Muscle layer of duodenum (tissue), 2 donors: ENCODE measurements around the gene ELK1.

Source experiments
- H3K27ac ChIP-seq: one replicate; pipeline ENCODE4 v1.7.0; 2013; ENCODE audit warnings: mild to moderate bottlenecking, low read length
- H3K27me3 ChIP-seq: one replicate; pipeline ENCODE4 v1.7.0; 2013; ENCODE audit warnings: low read depth, mild to moderate bottlenecking, control low read depth, low read length
- H3K36me3 ChIP-seq, 2 donors: one replicate each; pipeline ENCODE4 v1.7.0; 2013; ENCODE audit warnings: low read length in 2 of 2, control low read depth in 1 of 2, mild to moderate bottlenecking in 1 of 2; ENCODE audit not compliant: insufficient read depth in 2 of 2, control insufficient read depth in 1 of 2
- H3K4me1 ChIP-seq, 2 donors: one replicate each; pipeline ENCODE4 v1.7.0; 2013; ENCODE audit warnings: low read length in 2 of 2, mild to moderate bottlenecking in 2 of 2, control low read depth in 1 of 2, moderate library complexity in 1 of 2; ENCODE audit not compliant: insufficient read depth in 2 of 2, control insufficient read depth in 1 of 2
- H3K4me3 ChIP-seq, 2 donors: one replicate each; pipeline ENCODE4 v1.7.0; 2013; ENCODE audit warnings: low read length in 2 of 2, low read depth in 1 of 2, mild to moderate bottlenecking in 1 of 2
- H3K9me3 ChIP-seq, 2 donors: one replicate each; pipeline ENCODE4 v1.7.0; 2013; ENCODE audit warnings: low read length in 2 of 2, control low read depth in 1 of 2, mild to moderate bottlenecking in 1 of 2; ENCODE audit not compliant: control insufficient read depth in 1 of 2
- donor health status: healthy.

Gene ELK1

DNA sequence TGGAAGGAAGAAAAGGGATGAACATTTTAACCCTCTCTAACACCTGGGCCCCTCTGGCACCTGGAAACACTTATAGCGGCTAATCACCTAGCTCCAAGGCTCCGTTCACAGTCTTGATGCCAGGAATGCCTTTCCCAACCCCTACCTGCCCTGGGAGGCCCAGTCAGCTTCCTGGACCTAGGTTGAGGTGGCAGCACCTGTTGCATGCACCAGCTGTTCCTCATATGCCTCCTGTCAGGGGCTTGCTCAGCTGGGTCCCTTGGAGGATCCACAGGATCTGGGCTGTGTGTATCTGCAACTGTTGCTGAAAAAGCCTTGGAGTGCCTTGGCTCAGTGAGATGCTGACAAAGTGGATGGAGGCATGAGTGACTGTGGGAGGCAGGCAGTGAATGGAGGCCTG is 25.0 kb downstream of the ELK1 start:
- Histone ChIP-seq H3K9me3 (no peaks in the 10 kb centered on the region), H3K27ac (no peak overlapping the region), H3K27me3 (no peaks in the 10 kb centered on the region), H3K4me3 (no peak overlapping the region), H3K4me1 (no peaks in the 10 kb centered on the region), H3K36me3 (no peaks in the 10 kb centered on the region)

- Histone ChIP-seq H3K36me3 (no peaks in the 10 kb centered on the region), H3K27ac (no peak overlapping the region), H3K4me1 (peaks cover 0 to 6% of the 10 kb centered on the region in 2 donors), H3K4me3 (peak overlapping the region in 1 of 2 donors; percentile 32), H3K9me3 (no peaks in the 10 kb centered on the region), H3K27me3 (no peaks in the 10 kb centered on the region)
Measured at GRCh38 chrX:47623540-47624027, 26.8 kb downstream of the ELK1 start.

GRCh38 chrX:47621851-47622250 is 28.5 kb downstream of the ELK1 start:
- Histone ChIP-seq H3K36me3 (no peaks in the 10 kb centered on the region), H3K27me3 (no peaks in the 10 kb centered on the region), H3K9me3 (no peaks in the 10 kb centered on the region), H3K4me3 (no peak overlapping the region), H3K27ac (no peak overlapping the region), H3K4me1 (peaks cover 0 to 6% of the 10 kb centered on the region in 2 donors)

- H3K4me1 ChIP-seq: peaks cover 0 to 6% of the 10 kb centered on the region in 2 donors
- H3K27me3 ChIP-seq: no peaks in the 10 kb centered on the region
- no peak overlapping the region for H3K27ac ChIP-seq
- H3K36me3 ChIP-seq: no peaks in the 10 kb centered on the region
- H3K4me3 ChIP-seq: peak overlapping the region in 1 of 2 donors; percentile 4
- no peaks in the 10 kb centered on the region for H3K9me3 ChIP-seq
Measured at GRCh38 chrX:47620303-47620685, 30.1 kb downstream of the ELK1 start.

DNA sequence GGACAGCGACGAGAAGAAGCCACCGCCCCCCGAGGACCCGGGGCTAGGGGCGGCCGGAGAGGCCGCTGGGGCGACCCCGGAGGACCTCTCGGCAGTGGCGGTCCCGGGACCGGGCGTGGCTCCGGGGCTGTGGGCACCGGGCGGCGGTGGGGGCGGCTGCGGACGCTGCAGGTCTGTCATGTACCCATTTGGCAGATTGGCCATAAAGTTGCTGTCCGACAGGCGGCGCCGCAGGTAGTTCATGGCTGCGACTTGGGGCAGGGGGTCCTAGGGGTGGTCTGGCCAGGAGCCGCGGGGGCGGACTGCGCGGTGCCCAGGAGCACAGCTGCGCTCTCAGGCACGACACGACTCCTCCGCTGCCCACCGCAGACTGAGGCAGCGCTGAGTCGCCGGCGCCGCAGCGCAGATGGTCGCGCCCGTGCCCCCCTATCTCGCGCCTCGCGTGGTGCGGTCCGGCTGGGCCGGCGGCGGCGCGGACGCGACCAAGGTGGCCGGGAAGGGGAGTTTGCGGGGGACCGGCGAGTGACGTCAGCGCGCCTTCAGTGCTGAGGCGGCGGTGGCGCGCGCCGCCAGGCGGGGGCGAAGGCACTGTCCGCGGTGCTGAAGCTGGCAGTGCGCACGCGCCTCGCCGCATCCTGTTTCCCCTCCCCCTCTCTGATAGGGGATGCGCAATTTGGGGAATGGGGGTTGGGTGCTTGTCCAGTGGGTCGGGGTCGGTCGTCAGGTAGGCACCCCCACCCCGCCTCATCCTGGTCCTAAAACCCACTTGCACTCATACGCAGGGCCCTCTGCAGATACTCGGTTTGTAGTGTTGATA is 30.7 kb downstream of the ELK1 start, which contains the start of gene SYN1:
SYN1 (minus strand) TSS at position 372 of the 817 bp plus-strand sequence; CDS start at position 243, 129 bp downstream.
- H3K4me3 ChIP-seq: peak within 1 kb of the TSS in 1 of 2 donors; percentile 47

GRCh38 chrX:47618923-47619485 is 31.4 kb downstream of the ELK1 start:
- H3K4me3 ChIP-seq: peak overlapping the region in 1 of 2 donors; percentile 47
- H3K27me3 ChIP-seq: no peaks in the 10 kb centered on the region
- H3K9me3 ChIP-seq: no peaks in the 10 kb centered on the region
- H3K4me1 ChIP-seq: peaks cover 0 to 6% of the 10 kb centered on the region in 2 donors
- no peak overlapping the region for H3K27ac ChIP-seq
- no peaks in the 10 kb centered on the region for H3K36me3 ChIP-seq

More for the DNA sequence above, 30.7 kb downstream of the ELK1 start, which contains the start of gene SYN1:
- Histone ChIP-seq H3K36me3 (no peaks in the 10 kb centered on the region), H3K9me3 (no peaks in the 10 kb centered on the region), H3K27me3 (no peaks in the 10 kb centered on the region), H3K27ac (no peak within 1 kb of the TSS), H3K4me1 (peaks cover 0 to 6% of the 10 kb centered on the region in 2 donors)

- Histone ChIP-seq H3K27ac (no peak overlapping the region), H3K9me3 (no peaks in the 10 kb centered on the region), H3K4me1 (peaks cover 0 to 4% of the 10 kb centered on the region in 2 donors), H3K36me3 (no peaks in the 10 kb centered on the region), H3K4me3 (no peak overlapping the region), H3K27me3 (no peaks in the 10 kb centered on the region)
Measured at GRCh38 chrX:47614618-47615017, 35.7 kb downstream of the ELK1 start.

GRCh38 chrX:47613082-47613481 is 37.3 kb downstream of the ELK1 start:
- Histone ChIP-seq H3K9me3 (no peaks in the 10 kb centered on the region), H3K4me1 (no peaks in the 10 kb centered on the region), H3K27ac (no peak overlapping the region), H3K36me3 (no peaks in the 10 kb centered on the region), H3K4me3 (no peak overlapping the region), H3K27me3 (no peaks in the 10 kb centered on the region)

GRCh38 chrX:47612418-47612817 is 37.9 kb downstream of the ELK1 start:
- no peak overlapping the region for H3K4me3 ChIP-seq
- no peak overlapping the region for H3K27ac ChIP-seq
- H3K4me1 ChIP-seq: no peaks in the 10 kb centered on the region
- no peaks in the 10 kb centered on the region for H3K9me3 ChIP-seq
- H3K27me3 ChIP-seq: no peaks in the 10 kb centered on the region
- no peaks in the 10 kb centered on the region for H3K36me3 ChIP-seq

GRCh38 chrX:47611926-47612325 is 38.4 kb downstream of the ELK1 start:
- H3K4me1 ChIP-seq: no peaks in the 10 kb centered on the region
- no peak overlapping the region for H3K4me3 ChIP-seq
- no peaks in the 10 kb centered on the region for H3K36me3 ChIP-seq
- H3K27me3 ChIP-seq: no peaks in the 10 kb centered on the region
- no peaks in the 10 kb centered on the region for H3K9me3 ChIP-seq
- H3K27ac ChIP-seq: no peak overlapping the region

DNA sequence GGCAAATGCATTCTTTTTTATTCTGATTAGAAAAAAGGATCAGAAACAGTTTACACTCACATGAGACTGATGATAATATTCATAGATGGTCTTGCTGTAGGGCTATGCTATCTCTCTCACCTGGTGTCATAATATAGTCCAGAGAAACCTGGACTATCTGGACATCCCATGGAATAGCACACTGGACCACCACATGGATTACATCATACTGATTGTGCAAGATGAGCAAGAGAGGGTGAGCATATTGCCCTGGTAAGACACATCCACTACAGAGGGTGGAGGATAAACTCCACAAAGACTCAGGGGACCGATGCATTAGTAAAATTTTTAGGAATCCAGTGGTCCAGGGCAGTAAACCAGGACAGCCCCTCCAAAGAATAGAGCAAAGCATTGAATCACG is 38.9 kb downstream of the ELK1 start:
- H3K27me3 ChIP-seq: no peaks in the 10 kb centered on the region
- no peak overlapping the region for H3K4me3 ChIP-seq
- H3K9me3 ChIP-seq: no peaks in the 10 kb centered on the region
- no peaks in the 10 kb centered on the region for H3K4me1 ChIP-seq
- H3K27ac ChIP-seq: no peak overlapping the region
- no peaks in the 10 kb centered on the region for H3K36me3 ChIP-seq
